ENCODE measurements around the gene AAGAB.

Gene AAGAB

DNA sequence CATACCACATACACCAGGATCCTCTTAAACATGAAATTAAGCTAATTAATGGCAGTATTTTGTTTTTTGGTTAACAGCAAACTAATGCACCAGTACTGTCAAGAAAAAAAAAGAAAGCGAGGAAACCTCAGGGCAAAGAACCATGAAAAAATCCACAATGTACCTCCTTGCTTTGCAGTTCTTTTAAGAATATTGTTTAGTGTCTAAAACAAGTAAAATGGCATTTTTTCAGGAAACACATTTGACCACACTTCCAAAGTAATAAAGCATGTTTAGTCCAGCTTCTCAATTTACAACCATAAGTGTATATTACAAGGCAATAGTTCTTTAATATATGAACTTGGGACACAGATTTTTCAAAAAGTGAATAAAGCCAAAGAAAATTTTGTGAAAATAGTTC lies 26.6 kb downstream of the AAGAB start:
- TF ChIP-seq, protein P1, sequence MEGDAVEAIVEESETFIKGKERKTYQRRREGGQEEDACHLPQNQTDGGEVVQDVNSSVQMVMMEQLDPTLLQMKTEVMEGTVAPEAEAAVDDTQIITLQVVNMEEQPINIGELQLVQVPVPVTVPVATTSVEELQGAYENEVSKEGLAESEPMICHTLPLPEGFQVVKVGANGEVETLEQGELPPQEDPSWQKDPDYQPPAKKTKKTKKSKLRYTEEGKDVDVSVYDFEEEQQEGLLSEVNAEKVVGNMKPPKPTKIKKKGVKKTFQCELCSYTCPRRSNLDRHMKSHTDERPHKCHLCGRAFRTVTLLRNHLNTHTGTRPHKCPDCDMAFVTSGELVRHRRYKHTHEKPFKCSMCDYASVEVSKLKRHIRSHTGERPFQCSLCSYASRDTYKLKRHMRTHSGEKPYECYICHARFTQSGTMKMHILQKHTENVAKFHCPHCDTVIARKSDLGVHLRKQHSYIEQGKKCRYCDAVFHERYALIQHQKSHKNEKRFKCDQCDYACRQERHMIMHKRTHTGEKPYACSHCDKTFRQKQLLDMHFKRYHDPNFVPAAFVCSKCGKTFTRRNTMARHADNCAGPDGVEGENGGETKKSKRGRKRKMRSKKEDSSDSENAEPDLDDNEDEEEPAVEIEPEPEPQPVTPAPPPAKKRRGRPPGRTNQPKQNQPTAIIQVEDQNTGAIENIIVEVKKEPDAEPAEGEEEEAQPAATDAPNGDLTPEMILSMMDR (IDR thresholded peaks at IDR 0.05), result no peak

DNA sequence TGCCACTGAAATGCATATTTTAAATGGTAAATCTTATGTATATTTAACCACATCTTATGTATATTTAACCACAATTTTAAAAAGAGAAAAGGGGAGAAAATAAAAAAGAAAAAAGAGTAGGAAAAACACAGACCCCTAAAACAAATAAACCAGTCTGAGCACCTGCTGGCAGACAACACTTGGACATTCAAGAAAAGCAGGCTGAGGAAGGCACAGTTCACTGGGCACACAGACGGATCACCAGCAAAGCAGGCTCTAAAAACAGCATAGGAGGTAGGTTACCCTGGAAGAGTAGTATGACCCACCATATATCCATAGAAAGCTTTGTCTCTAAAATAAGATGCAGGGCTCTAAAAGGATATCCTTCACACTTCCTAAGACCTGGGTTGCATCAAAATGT lies 27.0 kb downstream of the AAGAB start:
- TF ChIP-seq, protein P1 (IDR thresholded peaks at IDR 0.05), result no peak

DNA sequence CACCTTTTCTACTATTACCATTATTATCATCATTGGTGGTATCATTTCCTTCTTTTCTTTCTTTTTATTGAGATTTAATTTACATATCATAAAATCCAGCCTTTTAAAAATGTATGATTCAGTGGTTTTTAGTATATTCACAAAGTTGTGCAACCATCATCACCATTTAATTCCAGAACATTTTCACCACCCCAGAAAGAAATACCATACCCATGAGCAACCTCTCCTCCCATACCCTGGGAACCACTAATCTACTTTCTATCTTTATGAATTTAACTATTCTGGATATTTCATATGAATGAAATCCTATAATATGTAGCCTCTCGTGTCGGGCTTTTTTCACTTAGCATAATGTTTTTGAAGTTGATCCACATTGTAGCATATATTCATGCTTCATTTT lies 29.1 kb downstream of the AAGAB start:
- TF ChIP-seq, protein P1 (IDR thresholded peaks at IDR 0.05), result no peak

DNA sequence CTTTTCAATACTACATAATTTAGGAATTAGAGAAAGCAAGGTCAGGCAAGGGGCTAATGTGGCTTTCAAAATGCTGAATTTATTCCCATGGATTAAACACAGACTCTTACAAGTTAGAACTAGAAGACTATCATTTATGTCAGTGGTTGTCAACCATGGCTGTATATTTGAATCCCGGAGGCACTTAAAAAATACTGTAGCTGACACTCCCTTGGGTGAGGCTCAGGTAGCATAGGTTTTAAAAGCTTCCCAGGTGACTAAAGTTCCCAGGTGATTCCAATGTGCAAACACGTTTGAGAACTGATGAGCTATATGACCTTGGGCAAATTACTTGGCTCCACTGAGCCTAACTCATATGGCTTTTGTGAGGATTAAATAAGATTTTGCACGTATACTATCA lies 29.6 kb downstream of the AAGAB start:
- TF ChIP-seq, protein P1 (IDR thresholded peaks at IDR 0.05), result no peak

DNA sequence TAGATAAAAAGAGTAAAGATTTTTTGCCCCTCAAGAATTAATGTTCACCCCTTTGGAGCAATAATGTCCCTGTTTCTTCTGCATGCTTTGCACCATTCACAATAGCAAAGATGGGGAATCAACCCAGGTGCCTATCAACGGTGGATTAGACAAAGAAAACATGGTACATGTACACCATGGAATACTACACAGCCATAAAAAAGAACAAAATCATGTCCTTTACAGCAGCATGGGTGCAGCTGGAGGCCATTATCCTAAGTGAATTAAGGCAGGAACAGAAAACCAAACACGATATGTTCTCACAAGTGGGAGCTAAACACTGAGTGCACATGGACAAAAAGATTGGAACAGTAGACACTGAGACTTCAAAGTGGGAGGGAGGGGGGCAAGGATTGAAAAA lies 35.2 kb downstream of the AAGAB start:
- TF ChIP-seq, protein P1 (IDR thresholded peaks at IDR 0.05), result no peak

DNA sequence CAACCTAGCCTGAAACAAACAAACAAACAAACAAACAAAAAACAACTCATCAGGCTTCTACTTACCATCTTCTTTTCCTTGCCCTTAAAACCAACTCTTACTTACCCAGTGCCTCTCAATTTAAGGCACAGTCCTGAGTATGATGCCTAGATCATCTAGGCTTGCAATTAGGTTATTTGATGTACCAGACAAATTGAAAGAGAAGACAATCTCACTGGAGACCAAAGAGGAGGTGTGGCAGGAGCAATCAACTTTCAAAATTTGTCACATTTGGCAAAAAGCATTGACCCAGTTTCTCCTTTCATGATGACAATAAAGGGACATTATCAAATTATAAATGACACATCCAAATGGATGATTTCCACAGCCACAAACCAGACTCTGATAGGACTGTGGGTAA lies 36.0 kb downstream of the AAGAB start:
- TF ChIP-seq, protein P1 (IDR thresholded peaks at IDR 0.05), result no peak

DNA sequence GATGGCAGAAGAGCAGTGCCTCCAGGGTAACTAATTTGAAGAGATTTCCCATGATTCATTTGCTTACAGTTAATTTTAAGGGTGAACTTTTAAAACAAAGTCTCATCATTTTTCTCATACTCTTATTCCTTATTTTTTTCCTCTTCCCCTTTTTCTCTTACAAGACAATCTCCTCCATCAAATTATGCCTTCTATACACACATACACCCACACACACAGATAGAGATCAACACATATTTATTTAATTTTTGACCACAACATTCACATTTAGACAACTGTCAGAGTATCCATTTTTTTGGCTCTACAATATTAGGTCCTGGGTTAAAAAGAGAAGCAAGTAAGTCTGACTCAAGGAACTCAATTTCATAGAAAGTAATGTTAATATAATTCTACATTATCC lies 37.6 kb downstream of the AAGAB start:
- TF ChIP-seq, protein P1 (IDR thresholded peaks at IDR 0.05), result no peak

DNA sequence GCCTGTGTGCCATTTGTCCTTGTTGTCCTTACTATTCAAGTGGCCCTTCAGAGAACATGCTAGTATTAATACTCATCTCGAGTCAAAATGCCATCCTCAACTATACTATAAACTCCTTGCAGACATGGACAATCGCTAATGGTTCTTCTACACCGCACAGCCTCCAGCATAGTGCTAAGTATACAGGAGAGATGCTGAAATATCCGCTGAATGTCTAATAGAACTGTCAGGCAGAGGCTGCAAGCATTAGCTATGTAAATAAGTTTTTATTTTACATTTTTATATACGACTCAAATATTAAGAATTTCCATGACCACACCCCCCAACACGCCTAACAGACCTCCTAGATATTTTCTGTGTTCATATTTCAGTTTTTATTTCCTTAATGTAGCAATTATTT lies 39.4 kb downstream of the AAGAB start:
- TF ChIP-seq, protein P1 (IDR thresholded peaks at IDR 0.05), result no peak

All from LNCAP (cell line).